ENCODE data around the gene BTG4.

- TF ChIP-seq, protein P1, sequence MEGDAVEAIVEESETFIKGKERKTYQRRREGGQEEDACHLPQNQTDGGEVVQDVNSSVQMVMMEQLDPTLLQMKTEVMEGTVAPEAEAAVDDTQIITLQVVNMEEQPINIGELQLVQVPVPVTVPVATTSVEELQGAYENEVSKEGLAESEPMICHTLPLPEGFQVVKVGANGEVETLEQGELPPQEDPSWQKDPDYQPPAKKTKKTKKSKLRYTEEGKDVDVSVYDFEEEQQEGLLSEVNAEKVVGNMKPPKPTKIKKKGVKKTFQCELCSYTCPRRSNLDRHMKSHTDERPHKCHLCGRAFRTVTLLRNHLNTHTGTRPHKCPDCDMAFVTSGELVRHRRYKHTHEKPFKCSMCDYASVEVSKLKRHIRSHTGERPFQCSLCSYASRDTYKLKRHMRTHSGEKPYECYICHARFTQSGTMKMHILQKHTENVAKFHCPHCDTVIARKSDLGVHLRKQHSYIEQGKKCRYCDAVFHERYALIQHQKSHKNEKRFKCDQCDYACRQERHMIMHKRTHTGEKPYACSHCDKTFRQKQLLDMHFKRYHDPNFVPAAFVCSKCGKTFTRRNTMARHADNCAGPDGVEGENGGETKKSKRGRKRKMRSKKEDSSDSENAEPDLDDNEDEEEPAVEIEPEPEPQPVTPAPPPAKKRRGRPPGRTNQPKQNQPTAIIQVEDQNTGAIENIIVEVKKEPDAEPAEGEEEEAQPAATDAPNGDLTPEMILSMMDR (IDR thresholded peaks at IDR 0.05): no peak
- no peak for TF ChIP-seq EZH2 (IDR thresholded peaks at IDR 0.05; ENCODE audit: borderline replicate concordance, insufficient read depth, low read depth, low read length, poor library complexity, severe bottlenecking)
Observed at GRCh38 chr11:111449696-111450479, 62.3 kb downstream of the BTG4 start.

Measured in B cell (primary cell).